Stimulated activated naive CD4-positive, alpha-beta T cell (primary cell): Measurements from ENCODE around the gene HOTAIR.

Experiments used
- DNase-seq, 6 experiments: peaks; one replicate each; lab custom pipeline; 2025; lab: John Stamatoyannopoulos, UW

Gene HOTAIR

DNA sequence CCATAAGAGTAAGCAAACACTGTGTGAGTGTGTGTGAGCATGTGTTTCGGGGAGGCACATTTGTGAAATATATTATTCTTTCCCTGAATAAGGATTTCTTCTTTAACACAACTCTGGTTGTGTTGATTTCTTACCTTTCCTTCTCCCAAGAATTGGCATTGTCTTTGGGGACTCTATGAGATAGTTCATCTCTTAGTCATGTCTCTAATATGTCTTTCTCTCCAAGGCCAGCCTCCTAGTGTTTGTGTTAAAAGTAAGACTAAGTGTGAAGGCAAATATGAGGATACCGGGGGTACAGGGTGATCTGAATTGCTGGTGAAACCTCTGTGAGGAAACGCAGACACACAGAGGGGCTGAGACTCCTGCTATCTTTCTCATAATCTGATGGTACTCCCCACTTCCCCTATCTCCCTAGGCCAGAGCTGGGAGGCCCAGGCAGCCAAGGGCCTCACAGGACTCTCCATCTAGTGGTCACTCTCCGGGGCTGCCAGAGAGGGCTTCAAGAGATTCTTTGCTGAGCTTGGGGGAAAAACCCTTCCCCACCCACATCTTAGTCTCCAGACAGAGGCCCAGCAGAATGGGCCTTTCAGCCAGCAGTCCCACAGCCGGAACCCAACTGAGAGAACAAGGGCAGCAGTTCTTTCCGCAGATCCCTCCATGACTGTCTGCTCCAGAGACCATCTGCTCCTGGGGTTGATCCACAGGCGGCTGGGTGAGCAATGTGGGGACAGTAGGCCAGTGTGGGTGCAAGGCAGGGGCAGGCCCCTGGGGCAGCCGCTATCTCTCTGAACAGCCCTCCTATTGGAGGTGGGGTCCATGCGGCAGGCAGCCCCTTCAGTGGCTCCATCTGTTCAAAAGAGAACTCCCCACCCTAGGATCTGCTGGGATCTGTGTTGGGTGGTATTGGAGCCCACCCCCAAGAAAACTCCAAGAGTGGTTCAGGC lies 25.8 kb downstream of the HOTAIR start:
- DNase-seq: no peak

DNA sequence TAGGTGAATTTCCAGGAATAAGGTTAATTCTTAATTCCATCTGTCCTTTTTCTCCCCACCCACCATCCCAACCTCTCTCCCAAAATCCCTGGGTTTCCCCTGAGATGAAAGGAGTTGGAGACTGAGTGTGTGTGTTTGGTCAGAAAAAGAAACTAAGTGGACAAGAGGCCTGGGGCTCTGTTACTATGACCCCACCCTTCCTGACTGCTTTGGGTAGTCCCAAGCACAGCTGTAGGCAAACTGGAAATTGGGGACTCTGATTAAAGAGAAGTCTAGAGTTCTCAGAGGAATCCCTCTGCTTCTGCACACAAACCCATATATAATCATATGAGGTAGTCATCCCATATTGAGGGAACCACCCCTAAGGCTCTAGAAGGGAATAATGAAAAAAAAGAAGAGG lies 27.0 kb downstream of the HOTAIR start:
- DNase-seq: no peak

DNA sequence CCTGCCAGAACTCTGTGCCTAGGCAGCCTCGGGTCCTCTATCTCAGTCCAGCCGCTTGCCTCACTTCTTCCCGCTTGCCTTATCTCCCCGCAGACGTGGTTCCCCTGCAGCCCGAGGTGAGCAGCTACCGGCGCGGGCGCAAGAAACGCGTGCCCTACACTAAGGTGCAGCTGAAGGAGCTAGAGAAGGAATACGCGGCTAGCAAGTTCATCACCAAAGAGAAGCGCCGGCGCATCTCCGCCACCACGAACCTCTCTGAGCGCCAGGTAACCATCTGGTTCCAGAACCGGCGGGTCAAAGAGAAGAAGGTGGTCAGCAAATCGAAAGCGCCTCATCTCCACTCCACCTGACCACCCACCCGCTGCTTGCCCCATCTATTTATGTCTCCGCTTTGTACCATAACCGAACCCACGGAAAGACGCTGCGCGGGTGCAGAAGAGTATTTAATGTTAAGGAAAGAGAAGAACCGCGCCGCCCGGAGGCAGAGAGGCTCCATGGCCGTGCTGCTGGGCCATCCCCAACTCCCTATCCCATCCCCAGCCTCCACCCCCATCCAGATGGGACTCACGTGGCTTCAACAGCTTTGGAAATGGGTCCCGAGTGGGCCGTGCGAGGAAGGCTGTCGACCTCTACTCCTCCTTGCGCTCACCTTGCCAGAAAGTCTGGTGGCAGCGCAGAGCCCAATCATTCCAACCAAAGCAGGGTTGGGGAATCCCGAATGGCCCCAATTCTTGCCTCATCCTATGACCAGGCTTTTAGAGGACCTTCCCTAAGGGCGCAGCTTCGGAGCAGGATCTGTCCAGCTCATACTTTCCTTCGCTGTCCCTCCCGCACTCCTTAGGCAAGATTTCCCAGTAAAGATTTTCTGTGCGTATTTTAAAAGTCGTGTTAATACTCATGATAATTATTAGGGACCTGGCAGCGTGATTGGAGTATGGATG lies 29.6 kb downstream of the HOTAIR start:
- no peak for DNase-seq

DNA sequence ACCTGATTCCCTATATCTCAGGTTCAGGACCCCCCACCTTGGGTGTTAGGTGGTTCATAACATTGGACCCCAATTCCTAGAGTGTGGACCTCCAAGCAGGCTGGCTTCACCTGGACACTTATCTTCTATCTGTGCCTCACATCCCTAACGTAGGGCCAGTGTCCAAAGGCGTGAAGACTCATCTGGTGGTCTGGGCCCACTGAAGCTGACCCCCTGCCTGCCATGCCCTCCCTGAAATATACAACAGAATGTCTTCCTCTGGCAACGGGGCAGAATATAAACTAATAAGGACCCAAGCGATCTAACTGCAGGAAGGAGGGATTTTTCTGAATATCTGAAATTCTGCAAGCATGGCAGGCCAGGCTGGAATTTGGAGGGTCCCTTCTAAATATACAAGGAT lies 30.5 kb downstream of the HOTAIR start:
- no peak for DNase-seq

DNA sequence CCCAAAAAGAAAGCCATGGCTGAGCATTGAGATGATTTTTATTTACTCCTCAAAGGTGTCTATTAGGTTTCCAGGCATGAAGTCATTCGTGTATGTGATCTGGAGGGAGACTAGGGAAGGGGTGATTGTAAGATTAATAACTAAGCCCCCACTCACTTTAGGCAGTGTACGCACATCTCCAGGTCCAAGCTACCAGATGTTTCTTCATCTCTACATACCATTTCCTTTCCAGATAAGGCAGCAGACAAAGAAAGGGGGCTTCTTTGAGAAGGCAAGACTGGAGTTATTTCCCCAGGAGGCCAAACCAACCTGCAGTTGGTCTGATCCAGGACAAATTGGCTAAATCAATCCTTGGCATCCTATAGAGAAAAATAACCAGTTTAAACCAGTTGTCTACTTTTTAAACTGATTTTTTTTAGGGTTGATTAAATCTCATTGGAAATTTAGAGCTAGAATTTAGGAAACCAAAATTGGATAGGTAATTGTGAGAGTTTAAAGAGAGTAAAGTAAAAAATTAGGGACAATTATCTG lies 32.2 kb downstream of the HOTAIR start:
- DNase-seq: no peak

DNA sequence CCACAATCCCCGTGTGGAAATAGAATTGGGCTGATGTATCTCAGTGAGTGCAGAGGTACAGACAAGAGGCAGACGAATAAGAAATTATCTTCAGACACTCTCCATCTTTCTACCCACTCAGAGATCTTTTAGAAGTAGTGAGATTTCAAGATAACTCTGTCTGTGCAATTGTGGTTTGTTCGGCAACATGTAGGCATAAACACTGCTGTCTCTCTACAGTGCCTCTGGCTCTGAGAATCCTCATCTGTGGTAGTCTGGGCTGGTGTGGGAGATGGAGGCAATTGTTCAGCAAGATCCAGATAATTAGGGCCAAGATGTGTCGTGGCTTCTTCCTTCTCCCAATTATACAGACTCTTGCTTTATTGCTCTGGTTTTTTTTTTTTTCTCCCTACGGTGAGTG lies 33.0 kb downstream of the HOTAIR start:
- DNase-seq: no peak

DNA sequence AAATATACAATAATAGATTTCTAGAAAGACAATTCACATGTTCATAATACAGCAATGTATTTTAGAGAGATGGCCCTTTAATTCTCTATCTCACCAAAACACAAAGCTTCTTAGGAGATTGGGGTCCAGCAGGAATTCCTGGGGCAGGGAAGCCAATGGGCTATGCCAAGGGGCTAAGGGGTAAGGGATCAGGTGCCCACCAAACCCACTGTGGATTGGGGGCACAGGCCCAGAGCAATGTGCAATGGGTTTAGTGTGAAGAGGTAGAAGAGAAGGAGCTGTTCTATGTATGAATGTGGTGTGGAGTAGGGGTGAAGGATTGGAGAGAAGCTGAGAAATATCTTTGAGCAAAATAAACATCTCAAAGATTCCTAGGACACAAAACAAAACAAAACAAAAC lies 33.6 kb downstream of the HOTAIR start:
- no peak for DNase-seq

DNA sequence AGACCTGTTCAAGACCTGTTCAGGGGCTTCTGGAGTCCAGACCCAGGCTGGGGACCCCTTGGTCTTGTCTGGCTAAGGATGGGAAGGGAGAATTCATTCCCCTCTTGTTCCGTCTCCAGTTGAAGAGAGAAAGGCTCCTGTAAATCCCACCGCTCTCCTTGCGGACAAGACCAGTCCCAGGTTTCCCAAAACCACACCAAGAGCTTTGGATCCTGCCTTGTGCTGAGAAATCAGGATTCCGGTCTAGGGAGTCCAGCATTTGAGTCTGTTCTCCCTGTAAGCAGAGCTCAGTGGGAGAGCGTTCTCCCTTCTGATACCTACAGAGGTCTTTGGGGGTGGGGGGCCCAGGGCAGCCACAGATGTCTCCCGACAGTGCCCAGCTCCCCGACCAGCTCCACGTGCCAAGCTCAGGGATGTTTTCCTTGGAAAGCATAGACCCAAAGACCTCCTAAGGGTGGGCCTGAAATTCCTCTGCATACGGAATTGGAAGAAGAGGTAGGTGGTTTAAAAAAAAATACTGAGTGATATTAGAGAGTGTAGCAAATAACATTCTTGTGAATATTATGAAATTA lies 34.2 kb downstream of the HOTAIR start:
- DNase-seq: no peak

DNA sequence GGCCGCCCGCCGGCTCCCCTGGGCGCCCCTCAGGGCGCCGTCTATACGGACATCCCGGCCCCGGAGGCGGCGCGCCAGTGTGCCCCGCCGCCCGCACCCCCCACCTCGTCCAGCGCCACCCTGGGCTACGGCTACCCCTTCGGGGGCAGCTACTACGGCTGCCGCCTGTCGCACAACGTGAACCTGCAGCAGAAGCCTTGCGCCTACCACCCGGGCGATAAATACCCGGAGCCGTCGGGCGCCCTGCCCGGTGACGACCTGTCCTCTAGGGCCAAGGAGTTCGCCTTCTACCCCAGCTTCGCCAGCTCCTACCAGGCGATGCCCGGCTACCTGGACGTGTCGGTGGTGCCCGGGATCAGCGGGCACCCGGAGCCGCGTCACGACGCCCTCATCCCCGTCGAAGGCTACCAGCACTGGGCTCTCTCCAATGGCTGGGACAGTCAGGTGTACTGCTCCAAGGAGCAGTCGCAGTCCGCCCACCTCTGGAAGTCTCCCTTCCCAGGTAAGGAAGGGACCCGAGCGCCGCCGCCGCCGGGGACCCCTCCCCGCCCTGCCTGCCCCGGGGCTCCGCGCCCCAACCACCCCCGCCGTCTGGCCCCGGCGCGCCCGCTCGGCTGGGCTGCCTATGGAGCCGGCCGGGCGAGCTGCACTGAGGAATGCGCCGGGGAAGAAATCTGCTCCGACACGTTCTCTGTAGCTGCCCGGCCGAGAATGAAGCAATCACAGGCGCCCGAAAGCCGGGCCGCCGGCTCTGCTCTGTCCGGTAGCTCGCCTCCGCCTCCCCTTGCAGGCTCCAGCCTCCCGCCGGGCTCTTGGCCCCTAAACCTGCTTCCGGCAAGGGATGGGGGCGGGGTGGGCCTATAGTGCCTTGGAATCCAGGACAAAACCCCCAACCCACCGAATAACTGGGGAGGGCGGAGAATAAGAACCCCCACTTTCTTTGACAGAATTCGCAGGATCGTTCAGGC lies 35.3 kb downstream of the HOTAIR start:
- no peak for DNase-seq

DNA sequence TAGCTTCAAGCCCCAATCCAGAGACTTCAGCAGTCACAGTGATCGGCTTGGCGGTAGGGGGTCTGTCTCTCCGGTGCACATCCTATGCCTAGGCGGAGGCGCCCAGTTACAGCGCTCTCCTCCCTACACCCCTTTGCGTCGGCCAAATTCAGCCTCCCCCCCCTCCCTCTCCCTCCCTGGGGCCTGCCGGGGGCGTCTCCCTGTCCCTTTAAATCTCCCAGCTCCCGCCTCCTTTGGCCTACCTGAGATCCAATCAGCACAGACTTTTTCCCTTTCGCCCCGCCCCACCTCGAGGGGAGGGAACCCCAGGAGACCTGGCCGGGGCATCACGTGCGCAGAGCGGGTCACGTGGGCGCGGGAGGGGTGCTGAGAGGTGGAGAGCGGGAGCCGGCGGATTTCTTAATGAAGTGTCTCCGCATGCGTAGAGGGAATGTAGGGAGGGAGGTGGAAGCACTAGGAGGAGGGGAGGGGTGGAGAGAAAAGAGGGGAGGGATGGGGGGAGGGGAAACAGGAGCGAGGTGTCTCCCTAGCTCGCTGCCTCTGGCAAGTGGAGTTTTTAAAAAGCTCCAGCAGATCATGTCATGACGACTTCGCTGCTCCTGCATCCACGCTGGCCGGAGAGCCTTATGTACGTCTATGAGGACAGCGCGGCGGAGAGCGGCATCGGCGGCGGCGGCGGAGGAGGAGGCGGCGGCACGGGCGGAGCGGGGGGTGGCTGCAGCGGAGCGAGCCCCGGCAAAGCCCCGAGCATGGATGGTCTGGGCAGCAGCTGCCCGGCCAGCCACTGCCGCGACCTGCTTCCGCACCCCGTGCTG lies 36.2 kb downstream of the HOTAIR start, which contains the start of gene HOXC13:
TSS of gene HOXC13 (plus strand) at position 506 of the 815 bp plus-strand sequence. CDS start at position 582, 76 bp downstream.
- peak in 2 of 6 experiments; percentile 26 to 37 for DNase-seq

DNA sequence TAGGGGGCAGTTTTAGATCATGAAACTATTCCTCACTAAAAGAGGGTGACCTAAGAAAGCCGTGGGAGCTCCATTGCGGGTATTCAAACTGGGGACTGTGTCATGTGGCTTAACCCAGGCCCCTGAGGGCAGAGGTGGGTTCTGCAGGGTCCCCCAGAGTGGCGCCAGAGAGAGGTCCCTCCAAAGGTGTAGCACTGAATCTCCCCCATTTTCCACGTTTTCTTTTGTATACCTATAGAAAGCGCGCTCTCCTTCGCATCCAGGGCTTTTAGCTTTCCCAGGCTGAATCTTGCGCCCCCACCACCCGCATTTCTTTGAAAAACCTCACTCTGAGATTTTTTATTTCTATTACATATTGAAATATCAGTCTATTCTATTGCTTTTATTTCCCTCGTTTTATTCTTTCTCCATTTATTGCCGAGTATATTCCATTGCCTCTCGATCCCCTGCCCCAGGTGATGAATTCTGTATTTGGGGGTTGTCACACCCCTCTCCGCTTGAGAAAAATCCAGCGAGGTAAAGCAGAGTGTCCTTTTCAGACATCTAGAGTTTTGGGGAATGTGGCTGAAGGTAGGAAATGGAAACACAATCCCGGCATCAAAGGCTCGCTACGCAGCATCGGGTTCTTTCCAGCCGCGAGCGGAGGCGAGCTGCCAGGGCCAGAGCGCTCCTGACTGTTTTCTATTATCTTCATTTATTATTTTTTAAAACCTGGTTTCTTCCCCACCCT lies 37.0 kb downstream of the HOTAIR start:
- DNase-seq: no peak

DNA sequence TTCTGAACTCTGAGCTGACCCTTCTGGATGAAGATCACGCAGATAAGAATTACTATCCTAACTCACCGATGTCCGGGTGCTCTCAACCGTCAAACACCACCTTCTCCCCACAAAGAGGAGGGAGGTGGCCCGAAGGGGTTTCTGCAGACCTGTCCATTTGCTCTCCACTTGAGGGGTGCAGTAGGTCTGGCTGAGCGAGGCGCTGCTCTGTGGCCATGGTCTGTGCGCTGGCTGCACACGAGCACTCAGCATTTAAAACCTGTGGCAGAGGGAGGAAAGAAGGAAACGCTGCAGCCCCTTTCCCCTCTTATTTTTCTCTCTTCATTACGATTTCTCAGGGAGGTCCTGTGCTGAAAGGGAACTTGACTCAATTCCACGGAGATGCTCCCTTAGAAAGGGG lies 37.7 kb downstream of the HOTAIR start:
- no peak for DNase-seq

DNA sequence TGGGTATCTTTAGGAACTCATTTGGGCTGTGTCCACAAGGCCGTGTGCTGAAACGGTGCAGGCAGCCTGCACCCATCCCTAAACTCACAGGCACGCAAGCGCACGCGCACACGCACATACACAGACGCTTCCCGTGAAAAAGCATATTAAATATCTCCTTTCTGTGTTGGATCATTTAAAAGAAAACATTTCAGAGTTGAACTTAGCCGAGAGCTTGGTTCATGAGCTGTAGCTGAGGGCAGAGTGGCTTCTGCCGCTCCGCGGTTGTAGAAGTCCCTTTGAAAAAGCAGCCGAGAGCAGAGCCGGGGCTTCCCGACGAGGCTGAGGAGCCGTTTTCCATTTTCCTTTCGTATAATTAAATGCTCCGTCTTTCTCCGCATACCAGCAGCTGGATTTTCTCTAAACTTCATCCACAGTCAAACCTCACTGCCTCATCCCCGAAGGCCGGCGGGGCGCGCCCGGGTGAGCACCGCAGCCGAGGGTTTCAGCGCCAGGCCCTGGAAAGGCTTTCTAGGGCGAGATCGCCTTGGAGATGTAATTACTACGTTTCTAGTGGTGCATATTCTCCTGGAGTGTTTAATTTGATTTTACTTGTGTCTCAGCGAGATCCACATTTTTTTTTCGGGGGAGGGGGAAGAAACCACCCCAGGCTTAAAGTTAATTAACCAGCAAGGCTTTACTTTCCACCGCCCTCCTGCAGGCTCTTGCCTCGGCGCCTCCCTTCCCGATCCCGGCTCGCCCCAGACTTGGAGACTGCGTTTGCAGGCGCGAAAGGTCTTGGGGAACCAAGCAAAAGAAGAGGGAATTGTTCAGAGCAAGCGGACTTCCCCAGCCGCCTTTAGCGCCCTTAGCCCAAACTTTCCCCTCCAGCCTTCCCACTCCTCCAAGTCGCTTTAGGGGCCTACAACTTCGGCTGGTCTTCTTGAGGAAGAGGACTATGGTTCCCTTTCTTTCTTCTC lies 39.1 kb downstream of the HOTAIR start:
- no peak for DNase-seq

DNA sequence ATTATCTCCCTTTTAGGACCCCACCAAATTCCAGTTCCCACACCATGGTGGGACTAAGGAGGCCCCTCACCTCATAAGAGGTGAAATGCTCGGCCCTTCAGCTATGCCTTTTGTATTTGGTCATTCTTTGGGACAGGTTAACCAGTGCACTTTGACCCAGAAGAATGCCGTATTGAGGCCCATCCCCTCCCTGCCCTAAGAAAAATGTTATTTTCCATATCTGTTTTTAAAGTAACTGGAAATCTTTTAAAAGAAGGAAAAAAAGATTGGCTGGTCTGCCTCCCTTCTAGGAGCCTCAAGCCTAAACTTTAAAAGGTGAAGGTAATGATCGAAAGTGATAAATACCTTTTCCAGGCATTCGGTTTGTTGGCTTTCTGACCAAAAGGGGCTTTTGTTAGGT lies 41.8 kb downstream of the HOTAIR start:
- DNase-seq: no peak

DNA sequence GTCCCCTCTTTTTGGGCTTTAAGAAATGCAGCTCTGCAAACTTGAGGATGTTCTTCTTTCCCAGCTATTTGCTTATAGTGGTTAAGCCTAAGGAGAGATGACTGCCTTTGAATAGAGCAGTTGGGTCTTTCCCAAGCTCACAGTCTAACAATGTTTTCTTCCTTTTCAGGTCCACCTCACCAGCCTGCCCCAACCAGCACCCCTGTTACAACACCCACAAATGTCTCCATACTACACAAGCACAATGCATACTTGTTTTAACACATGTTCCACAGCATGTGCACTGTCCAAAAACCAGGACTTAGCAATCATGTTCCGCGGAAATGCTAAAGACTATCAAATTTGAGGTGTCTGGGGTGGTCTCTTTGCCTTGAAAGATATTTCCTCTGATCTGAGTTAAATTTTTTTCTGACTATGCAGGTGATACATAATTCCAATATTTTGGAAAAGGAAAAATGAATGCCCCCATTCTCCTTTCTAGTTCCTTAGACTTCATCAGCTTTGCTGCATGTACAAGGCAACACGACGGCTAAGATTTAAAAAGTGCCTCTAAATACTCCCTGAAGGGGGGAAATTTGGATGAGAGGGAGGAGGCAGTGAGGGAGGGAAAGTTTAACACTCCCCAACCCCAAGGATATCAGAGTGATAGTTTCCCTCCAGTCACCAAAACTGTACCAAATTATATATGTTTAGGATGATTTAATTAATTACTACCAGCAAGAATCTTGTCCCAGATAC lies 42.7 kb downstream of the HOTAIR start:
- DNase-seq: no peak

DNA sequence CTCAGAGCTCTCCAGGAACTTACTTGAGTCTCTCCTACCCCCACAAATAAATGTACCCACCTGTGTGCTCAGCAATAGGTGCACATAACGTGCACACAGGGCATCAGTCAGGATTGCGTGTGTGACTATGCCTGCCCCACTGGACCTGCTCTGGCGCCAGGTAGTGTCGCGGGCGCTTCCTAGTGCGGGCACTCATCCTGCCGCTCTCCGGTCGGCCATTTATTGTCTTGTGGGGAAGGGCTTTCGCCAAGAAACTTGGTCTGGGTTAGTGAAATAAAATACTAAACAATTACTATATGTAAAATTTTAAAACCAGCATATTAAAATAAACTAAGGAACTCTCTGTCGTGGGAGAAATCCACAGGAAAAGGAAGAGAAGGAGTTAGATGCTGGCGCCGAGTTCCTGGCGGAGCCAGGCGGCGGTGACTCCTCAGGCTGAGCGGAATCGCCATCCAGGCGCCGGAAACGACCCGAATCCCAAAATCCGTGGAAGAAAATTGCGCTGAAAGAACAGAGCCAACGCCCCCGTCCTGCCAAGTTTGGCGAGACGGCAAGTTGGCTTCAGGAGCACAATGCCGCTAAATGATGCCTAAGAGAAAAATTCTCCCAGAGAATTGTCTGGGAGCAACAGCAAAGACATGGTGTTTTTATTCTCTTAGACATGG lies 44.0 kb downstream of the HOTAIR start:
- DNase-seq: no peak

DNA sequence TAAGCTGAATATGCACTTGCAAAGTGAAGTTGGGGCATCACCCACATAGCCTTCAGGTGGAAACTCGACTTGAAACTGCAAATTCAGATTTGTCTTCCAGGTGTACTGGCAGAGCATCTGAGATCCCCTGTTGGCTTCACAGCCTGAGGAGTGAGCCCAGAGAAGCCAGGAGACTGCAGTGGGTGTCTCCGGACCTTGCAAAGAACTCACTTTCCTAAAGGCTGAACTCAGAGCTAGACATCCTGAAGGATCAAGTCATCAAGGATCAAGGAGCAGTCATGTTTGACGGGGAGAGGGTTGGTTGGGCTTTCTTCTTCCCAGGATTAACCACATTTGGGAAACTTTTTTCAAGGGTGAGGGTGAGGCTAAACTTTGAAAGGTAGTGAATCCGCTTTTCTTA lies 45.2 kb downstream of the HOTAIR start:
- no peak for DNase-seq
